Psoas muscle (tissue), 8 donors: ENCODE data around the gene FBXO42. TPM values are rescaled to one million over a fixed set of nuclear protein-coding genes. Genes with fewer than 3 reads are reported as not detected.

ENCODE experiments used
- ATAC-seq, 4 donors: fragments of 200-7000 bp; cut with Tn5 transposase; one replicate each; pipeline ENCODE4 v1.9.1; 2020; ENCODE audit warnings: moderate library complexity in 3 of 4, mild to moderate bottlenecking in 2 of 4
- DNase-seq, 2 donors: peaks; one replicate each; pipeline ENCODE4 v3.0.0-alpha.2; 2020
- H3K27ac ChIP-seq: fragments of 200-600 bp; one replicate; pipeline ENCODE4 v1.8.0; 2022
- H3K27me3 ChIP-seq, 3 donors: fragments of 200-600 bp in 1 of 3; one replicate each; pipeline versions ENCODE4 v1.6.1 to v1.8.0; 2013 to 2022; ENCODE audit warnings: low read length in 2 of 3, mild to moderate bottlenecking in 2 of 3, moderate library complexity in 1 of 3; ENCODE audit not compliant: insufficient read depth in 3 of 3
- H3K36me3 ChIP-seq, 2 donors: fragments of 200-600 bp in 1 of 2; one replicate each; pipeline versions ENCODE4 v1.6.1 to v1.8.0; 2013 to 2022; ENCODE audit warnings: low read depth in 1 of 2, mild to moderate bottlenecking in 1 of 2, moderate library complexity in 1 of 2; ENCODE audit not compliant: insufficient read depth in 1 of 2
- H3K4me1 ChIP-seq: fragments of 200-600 bp; one replicate; pipeline ENCODE4 v1.8.0; 2022
- H3K4me3 ChIP-seq: fragments of 200-600 bp; one replicate; pipeline ENCODE4 v1.8.0; 2022; ENCODE audit warnings: mild to moderate bottlenecking
- H3K9me3 ChIP-seq: fragments of 200-600 bp; one replicate; pipeline ENCODE4 v1.8.0; 2022
- CTCF ChIP-seq: fragments of 200-600 bp; IDR thresholded peaks from one replicate; pipeline ENCODE4 v1.8.0; 2022; ENCODE audit warnings: antibody characterized with exemption
- WGBS, 3 donors: extraction: QIAGEN DNeasy Blood & Tissue Kit; methylation state at CpG; one replicate each; pipeline versions ENCODE4 v1.1.6 to v1.1.7; 2013; 5-methylcytosine and 5-hydroxymethylcytosine counted together
- intact Hi-C, 2 donors: fragments of 100-400 bp; cut with DNase I; formaldehyde crosslinking; loops; one replicate each; pipeline versions ENCODE4 v1.11.0 to v1.14.2; 2022
- polyA plus RNA-seq, 3 donors: library from polyadenylated mRNA; stranded (reverse); fragments of 200-250 nt; gene quantifications; one replicate each; pipeline ENCODE4 v1.2.3, GENCODE V29; 2013
- total RNA-seq, 4 donors: library from RNA; stranded (reverse); fragmentation: NEBNext Ultra II Directional in 2 of 4; extraction: Animal tissue kit (Norgen Biotek cat#: 25700) in 2 of 4; gene quantifications; one replicate each; pipeline versions ENCODE4 v1.2.1 to v1.2.4, GENCODE V29; 2021 to 2023
- donor health status: healthy with polysubstance abuse.
- donor health status: DM: no; HTN: no; CAD: no; lungs with moderate emphysema.
- donor health status: Bipolar disorder and iron deficiency.
- donor health status: healthy.
- donor health status: DM: yes; HTN: yes; CAD: no.
- donor health status: DM: no; HTN: no; CAD: no.
- donor health status: DM: no; HTN: no; CAD: no.
- donor health status: DM: yes; HTN: yes; CAD: no.

FBXO42 gene
- total and polyA plus RNA-seq, 7 donors: 7.4 to 26.6 (median 18.7) TPM

- intact Hi-C loops: no loop called here
- no peaks in the 10 kb centered on the region for H3K9me3 ChIP-seq
- H3K27me3 ChIP-seq: no peaks in the 10 kb centered on the region
- no peak for DNase-seq
- no peaks in the 10 kb centered on the region for H3K4me1 ChIP-seq
- H3K4me3 ChIP-seq: no peak overlapping the region
- ATAC-seq: no peak
- 77 to 85% (median 81%) methylated on average over 12 of the region's 12 CpGs for WGBS, 3 donors
- TF ChIP-seq CTCF: peak; percentile 19
- no peak overlapping the region for H3K27ac ChIP-seq
- no peaks in the 10 kb centered on the region for H3K36me3 ChIP-seq
Measured at GRCh38 chr1:16204634-16205333, 147.5 kb downstream of the FBXO42 start.

GRCh38 chr1:16204216-16204615 lies 148.1 kb downstream of the FBXO42 start:
- ATAC-seq: no peak
- H3K4me3 ChIP-seq: no peak overlapping the region
- WGBS, 3 donors: 72 to 84% (median 84%) methylated on average over 2 of the region's 2 CpGs
- no peaks in the 10 kb centered on the region for H3K9me3 ChIP-seq
- DNase-seq: no peak
- H3K4me1 ChIP-seq: no peaks in the 10 kb centered on the region
- intact Hi-C loops: no loop called here
- H3K27me3 ChIP-seq: no peaks in the 10 kb centered on the region
- no peak for TF ChIP-seq CTCF
- H3K27ac ChIP-seq: no peak overlapping the region
- no peaks in the 10 kb centered on the region for H3K36me3 ChIP-seq

GRCh38 chr1:16203550-16203949 lies 148.7 kb downstream of the FBXO42 start:
- H3K4me3 ChIP-seq: no peak overlapping the region
- intact Hi-C loops: no loop called here

GRCh38 chr1:16202281-16203210 lies 149.7 kb downstream of the FBXO42 start:
- H3K27me3 ChIP-seq: no peaks in the 10 kb centered on the region
- no peak overlapping the region for H3K27ac ChIP-seq
- no peaks in the 10 kb centered on the region for H3K9me3 ChIP-seq
- no peaks in the 10 kb centered on the region for H3K4me1 ChIP-seq
- WGBS, 3 donors: 68 to 76% (median 70%) methylated on average over 23 to 24 of the region's 24 CpGs
- DNase-seq (peak in 1 of 2 donors; percentile 47), ATAC-seq (no peak)
- no peak for TF ChIP-seq CTCF
- H3K4me3 ChIP-seq: no peak overlapping the region
- intact Hi-C loops: no loop called here
- H3K36me3 ChIP-seq: no peaks in the 10 kb centered on the region

More at GRCh38 chr1:16203550-16203949, 148.7 kb downstream of the FBXO42 start:
- ATAC-seq (no peak), DNase-seq (no peak)
- 48 to 59% (median 49%) methylated on average over 3 of the region's 3 CpGs for WGBS, 3 donors
- no peaks in the 10 kb centered on the region for H3K4me1 ChIP-seq
- no peaks in the 10 kb centered on the region for H3K36me3 ChIP-seq
- no peaks in the 10 kb centered on the region for H3K9me3 ChIP-seq
- H3K27me3 ChIP-seq: no peaks in the 10 kb centered on the region
- no peak for TF ChIP-seq CTCF
- H3K27ac ChIP-seq: no peak overlapping the region
